NT2/D1 (cell line): Measurements from ENCODE around the gene MED12L.

Source experiments
- YY1 ChIP-seq: IDR thresholded peaks from 2 replicates; pipeline ENCODE4 v1.6.1; 2011; ENCODE audit not compliant: insufficient read length, insufficient read depth
- ZNF274 ChIP-seq: IDR thresholded peaks from 2 replicates; pipeline ENCODE4 v1.6.1; 2011; ENCODE audit warnings: mild to moderate bottlenecking, low read depth, low read length

DNA sequence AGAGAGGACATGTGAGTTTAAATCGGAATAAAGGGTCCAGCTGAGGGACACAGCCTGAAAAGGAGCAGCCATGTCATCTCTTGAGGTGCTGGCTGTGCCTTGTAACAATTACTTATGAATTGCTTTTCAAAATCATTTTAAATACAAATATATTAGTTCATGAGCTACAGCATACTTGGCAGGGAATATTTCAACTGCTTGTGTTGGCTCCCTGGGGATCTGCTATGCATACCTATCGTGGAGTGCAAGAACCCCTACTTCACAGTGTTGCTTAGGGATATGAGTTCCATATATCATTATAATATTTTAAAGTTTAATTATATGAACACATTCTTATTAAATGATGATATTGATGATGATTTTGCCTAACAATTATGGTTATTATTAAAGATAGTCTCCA is 212.0 kb downstream of the MED12L start:
- TF ChIP-seq YY1 (no peak), ZNF274 (no peak)
